Measurements from ENCODE around the gene OR6S1. TPM values are rescaled to one million over a fixed set of nuclear protein-coding genes. Genes with fewer than 3 reads are reported as not detected.

OR6S1 gene
- total RNA-seq, 1 donor from 2014 or later: not detected

GRCh38 chr14:20628063-20628854 lies 13.2 kb downstream of the OR6S1 start:
- TF ChIP-seq CTCF (conservative IDR thresholded peaks at IDR 0.05; ENCODE audit: low read depth, low read length): no peak
- no peak overlapping the region for H3K4me3 ChIP-seq (ENCODE audit: low read depth, low read length)
- no peak for DNase-seq (ENCODE audit: low read depth)

GRCh38 chr14:20627346-20628027 lies 14.0 kb downstream of the OR6S1 start:
- no peak for DNase-seq (ENCODE audit: low read depth)
- no peak for TF ChIP-seq CTCF (conservative IDR thresholded peaks at IDR 0.05; ENCODE audit: low read depth, low read length)
- H3K4me3 ChIP-seq (ENCODE audit: low read depth, low read length): no peak overlapping the region

DNA sequence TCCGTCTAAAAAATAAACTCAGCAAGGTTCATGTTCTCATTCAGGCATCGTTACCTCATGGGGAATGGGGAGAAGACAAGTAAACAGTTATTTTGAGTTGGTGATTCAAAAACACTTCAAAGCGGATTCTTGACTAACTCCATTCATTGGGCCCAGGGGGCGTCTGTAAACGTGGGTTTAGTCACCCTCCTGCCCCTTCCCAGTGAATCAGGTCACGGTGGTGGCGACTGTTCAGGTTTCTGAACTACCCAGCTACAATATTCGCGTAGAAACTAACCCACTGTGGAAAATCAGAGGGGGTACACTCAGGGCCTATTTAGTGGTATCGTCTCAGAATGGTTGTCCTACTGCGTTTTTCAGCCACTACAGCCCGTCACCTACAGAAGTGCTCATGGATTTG lies 15.2 kb downstream of the OR6S1 start:
- no peak overlapping the region for H3K4me3 ChIP-seq (ENCODE audit: low read depth, low read length)
- DNase-seq (ENCODE audit: low read depth): no peak
- TF ChIP-seq CTCF (conservative IDR thresholded peaks at IDR 0.05; ENCODE audit: low read depth, low read length): no peak

GRCh38 chr14:20624495-20625070 lies 16.9 kb downstream of the OR6S1 start:
- H3K4me3 ChIP-seq (ENCODE audit: low read depth, low read length): peak overlapping the region; percentile 53
- DNase-seq (ENCODE audit: low read depth): peak; percentile 51
- no peak for TF ChIP-seq CTCF (conservative IDR thresholded peaks at IDR 0.05; ENCODE audit: low read depth, low read length)

DNA sequence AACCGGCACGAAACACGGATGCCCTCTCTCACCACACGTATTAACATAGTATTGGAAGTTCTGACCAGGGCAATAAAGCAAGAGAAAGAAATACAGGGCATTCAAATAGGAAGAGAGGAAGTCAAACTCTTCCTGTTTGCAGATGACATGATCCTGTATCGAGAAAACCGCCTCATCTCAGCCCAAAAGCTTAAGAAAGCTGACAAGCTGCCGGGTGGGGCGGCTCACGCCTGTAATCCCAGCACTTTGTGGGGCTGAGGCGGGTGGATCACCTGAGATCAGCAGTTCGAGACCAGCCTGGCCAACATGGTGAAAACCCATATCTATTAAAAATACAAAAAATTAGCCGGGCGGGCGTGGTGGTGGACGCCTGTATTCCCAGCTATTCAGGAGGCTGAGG lies 17.7 kb downstream of the OR6S1 start:
- DNase-seq (ENCODE audit: low read depth): no peak
- no peak for TF ChIP-seq CTCF (conservative IDR thresholded peaks at IDR 0.05; ENCODE audit: low read depth, low read length)
- H3K4me3 ChIP-seq (ENCODE audit: low read depth, low read length): no peak overlapping the region

DNA sequence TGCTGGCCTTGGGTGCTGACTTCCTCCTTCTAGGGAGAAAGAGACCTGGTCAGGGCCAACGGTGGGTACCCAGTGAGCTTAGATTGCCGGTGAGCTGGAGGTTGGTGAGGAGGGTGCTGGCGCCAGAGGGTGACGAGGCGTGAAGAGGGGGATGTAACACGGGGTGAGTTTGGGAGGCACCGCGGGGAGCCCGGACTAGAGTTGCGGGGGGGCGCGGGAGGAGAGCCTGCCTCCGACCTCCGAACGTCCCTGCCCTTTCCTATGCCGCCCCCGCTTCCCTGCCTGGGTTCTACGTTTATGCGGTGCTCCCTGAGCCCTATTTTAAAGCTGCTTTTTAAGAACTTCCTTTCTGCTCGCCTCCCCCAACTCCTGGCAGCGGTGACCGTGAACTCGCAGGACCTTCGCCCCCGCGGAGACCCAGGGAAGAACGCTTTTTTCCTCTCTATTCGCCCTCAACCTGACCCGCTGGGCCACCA lies 18.6 kb downstream of the OR6S1 start:
- TF ChIP-seq CTCF (conservative IDR thresholded peaks at IDR 0.05; ENCODE audit: low read depth, low read length): no peak
- no peak for DNase-seq (ENCODE audit: low read depth)
- no peak overlapping the region for H3K4me3 ChIP-seq (ENCODE audit: low read depth, low read length)
